CD4-positive, alpha-beta T cell treated with Interleukin-17A for 4 hours (primary cell): ENCODE data around the gene ARL15.

ENCODE experiments used
- DNase-seq: peaks from one replicate; pipeline ENCODE4 v3.0.0-alpha.2; 2020; ENCODE audit warnings: mixed read lengths

The ARL15 gene

DNA sequence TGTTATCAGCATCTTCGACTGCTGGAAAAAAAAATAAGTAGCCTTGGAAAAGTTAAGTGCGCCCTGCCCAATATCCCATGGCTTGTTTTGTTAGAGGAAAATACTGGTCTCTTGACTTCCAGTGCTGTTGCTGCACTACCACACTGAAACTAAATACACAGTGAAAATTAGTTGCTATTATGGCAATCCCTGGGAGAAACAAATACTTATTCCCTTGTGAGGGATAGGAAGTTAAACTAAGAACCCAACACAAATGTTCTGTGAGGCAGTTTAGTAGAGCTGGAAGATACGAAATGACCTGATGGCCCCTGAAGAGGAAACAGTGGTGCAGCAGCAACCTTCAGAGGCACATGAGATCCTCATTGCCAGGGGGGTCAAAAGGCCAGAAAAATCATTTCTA is 164.0 kb downstream of the ARL15 start:
- no peak for DNase-seq

DNA sequence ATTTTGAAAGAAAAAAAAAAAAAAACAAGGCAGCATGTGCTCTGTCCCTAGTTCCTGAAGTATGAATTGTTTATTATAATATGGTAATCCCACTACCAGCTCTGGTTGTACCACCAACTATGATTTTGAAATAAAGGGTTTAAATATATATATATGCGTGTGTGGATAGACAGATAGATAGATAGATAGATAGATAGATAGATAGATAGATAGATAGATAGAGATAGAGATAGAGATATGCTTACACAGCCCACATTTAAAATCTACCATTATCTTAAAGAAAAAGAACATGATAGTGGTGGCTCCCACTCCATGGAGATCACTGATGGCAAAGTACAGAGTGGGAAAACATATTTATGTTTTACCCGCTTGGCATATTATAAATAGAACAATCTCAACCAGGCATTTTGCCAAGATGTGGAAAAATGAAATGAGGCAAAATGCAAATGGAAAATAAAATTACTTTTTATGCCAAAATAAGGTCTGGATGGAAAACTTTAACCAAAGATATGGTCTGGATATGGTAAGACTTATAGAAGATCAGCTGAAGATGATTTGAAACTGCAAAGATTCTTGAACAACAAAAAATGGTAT is 170.0 kb downstream of the ARL15 start:
- DNase-seq = no peak

DNA sequence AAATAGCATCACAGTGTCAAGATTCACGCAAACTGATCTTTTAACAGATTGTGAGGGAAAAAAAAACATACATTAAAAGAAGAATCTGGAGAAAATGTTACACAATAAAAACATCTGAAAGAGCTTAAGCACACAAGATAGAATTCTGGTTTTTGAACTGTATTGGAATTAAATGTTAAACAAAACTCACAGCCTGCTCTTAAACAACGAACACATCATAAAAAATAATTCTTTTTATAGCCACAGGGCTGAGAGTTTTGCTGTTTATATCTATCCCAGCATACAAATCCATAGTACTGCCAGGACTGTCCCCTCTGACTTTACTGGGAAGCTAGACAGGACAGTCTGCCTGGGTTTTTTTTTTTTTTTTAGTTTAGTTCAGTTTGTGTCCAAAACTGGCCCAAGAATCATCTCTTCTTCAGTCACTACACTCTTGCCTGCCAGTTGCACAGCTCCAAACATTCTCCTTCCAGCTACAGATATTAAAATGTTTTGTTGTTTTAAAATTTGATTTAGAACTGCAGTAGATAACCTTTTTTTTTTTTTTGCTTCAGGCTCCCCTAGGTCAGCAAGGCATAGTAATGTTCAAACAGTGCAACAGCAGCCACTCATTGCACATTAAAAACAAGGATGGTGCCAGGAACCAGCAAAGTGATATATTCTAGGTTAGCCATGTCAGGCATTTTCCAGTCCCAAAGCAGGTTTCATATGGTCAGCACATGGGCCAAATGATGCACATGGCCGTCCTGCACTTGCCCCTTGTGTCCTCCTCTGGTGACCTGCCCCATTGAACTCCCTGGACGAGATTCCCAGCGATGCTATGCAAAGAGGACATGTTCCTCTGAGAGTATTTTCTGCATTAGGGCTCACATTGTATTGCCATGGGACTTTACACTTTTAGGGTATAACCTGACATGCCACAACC is 173.6 kb downstream of the ARL15 start:
- DNase-seq = no peak

DNA sequence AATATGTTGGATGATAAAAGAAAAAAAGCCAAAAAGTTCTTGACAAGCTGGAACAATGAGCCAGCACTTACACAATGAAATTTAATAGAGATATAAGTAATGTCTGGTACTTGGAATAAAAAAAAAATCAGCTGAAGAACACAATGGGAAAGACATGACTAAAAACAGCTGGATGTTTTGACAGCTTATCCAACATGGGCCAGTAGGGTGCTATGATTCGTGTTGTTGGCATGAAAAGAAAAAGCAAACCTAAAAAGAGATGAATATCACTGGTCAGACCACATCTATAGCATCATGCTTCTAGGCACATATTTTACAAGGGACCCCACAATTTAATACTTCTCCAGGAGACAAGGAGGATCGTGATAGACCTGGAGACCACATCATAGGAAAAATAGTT is 175.3 kb downstream of the ARL15 start:
- no peak for DNase-seq

DNA sequence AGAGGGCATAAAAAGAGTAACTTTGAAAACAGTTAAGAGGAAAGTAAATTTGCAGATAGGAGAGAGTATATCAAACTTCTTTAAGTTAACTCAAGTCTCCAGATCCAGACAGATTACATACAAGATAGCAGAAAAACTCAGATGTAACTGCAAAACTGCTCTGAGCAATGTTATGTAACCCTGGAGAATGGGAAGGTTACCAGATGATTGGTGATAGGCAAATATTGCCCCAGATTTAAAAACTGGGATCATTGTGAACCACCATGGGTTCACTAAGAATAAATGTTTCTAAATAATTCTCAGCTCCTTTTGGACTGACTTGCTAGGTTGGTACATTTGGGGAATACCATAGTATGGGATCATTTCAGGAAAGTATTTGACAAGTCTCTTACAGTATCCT is 176.5 kb downstream of the ARL15 start:
- no peak for DNase-seq

DNA sequence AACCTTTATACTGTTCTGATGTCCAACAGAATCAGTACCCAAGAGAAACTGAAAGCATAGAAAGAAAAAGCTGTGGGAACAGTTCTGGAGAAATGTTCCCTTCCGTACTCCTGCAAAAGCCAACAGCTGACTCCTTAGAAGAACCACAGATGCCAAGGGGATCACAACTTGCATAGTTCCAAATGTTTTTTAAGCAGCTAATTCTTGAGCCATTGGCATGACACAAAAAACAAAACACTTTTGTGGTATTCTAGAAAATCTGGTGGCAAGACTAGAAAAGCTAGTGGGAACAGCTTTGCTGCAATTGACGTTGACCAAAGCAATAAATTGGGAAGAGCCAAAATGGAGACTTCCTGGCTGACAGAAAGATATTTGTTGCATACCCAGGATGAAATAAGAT is 189.9 kb downstream of the ARL15 start:
- DNase-seq = no peak

DNA sequence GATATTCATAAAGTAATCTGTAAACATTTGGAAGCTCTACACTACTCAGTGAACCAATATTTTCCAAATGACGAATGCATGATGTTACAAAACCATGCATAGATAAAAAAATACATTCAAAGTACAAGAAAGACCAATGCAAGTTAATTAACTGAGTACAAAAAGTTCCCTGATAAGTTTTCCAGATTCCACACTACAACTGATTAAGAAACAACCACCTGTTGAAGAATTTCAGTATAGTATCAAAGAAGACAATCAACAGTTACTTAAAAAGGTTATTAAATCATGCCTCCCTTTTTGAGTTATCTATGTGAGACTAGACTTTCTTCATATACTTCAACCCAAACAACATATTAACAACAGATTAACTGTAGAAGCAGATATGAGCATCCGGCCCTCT is 192.4 kb downstream of the ARL15 start:
- no peak for DNase-seq

DNA sequence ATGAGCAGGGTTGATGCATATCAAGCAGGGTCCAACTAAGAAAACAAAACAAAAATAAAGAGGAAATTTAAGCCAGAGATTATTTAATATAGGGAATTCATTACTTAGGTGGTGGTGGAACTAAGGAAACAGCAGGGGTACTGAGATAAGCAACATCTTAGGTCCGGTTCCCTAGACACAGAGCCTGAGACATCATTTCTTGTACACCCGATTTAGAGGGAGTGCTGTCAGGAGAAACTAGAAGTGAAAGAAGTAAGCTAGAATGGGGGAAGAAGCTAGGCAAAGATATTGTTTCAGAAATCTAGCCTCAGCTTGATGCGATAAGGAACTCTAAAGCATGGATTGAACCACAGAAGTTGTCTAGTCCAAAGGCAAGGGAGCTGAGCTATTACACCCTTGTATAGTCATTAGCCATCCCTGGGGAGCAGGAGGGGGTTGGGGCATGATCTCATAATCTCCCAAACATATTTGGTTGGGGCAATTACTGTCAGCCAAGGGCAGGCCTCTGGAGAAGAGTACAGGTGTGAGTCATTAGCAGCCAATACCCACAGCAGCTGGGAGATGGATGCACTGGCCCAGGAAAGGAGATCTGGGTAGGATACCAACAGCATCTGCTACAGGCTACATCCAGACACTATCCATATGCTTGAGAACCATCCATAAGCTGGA is 194.5 kb downstream of the ARL15 start:
- no peak for DNase-seq

DNA sequence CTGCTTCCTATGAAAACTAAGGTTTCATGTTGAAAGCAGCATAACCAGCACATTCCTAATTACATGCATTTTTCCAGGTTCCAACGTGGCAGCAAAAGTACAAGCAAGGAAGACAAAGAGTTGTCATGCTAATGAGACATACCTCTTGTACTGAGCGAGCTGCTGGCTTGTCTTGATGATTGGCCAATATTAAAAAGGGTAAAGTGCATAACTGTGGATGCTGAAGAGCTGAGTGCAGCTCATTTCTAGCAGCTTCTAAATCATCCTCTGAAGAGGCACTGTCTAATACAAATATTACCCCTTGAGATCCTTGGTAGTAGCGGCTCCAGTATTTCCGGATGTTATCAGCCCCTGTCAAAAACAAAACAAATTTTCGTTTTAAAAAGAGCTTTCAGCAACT is 197.3 kb downstream of the ARL15 start:
- no peak for DNase-seq

DNA sequence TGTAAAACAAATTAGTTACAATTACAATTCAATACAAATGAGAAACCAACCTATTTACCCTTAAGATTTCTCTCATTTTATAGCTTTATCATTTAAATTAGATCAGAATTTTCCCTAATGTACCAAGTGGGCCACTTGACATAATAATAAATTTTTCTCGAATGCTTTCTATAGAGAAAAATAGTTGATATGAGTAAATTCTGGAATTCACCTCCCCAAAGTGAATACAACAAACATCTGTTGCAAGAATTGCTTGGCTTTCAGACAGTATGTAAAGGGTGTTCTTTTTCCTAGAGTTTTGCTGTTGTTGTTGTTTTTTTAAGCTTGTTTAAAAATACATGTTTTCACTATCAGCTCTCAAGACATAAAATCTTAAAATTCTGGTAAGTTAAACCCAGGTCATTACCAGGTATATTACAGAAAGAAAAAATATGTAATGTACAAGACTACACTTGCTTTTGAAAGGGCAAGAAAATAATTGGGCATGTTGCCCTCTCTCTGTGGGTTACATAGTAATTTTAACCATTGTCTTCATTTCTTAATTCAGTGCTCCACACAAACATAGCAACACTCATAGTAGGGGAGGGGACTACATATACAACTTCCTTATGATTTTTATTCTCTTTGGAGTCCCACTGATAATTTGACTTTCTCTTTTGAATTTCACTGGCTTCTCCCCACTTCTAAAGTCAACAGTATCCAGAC is 200.6 kb downstream of the ARL15 start:
- no peak for DNase-seq

DNA sequence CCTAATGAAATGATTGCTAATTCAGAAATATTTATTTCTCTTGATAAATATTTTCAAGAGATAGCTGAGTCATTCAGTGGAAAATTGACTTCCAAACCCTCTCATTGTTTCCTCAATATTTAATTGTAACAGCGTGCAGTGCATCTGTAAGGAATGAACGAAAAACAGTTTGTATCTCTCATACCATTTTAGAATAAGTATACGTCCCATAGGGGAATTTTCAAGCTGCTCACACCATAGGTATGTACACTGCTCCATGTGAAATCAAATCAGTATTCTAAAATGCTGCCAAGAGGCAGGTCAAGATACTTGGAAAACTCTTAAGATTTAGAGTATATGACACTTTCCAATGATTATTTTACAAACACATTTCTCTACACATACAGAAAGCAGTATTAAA is 202.2 kb downstream of the ARL15 start:
- DNase-seq = no peak

DNA sequence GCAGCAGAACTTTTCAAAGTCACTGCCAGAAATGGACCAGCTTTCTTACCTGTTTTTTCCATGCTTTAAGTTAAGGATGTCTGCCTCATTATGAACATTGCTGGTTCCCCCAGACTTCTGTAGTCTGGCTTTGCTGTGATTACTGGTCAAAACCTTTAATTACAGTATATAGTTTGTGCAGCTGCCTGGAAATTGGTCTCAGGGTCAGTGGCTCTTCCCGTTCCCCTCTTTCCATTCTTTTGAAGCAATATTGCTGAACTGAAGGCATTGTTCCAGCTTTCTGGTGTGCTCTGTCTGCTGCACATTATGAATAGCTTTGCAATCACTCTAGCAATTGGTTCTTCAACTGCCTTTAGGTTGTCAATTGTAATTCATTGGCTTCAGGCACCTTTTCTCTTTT is 206.5 kb downstream of the ARL15 start:
- DNase-seq = no peak

DNA sequence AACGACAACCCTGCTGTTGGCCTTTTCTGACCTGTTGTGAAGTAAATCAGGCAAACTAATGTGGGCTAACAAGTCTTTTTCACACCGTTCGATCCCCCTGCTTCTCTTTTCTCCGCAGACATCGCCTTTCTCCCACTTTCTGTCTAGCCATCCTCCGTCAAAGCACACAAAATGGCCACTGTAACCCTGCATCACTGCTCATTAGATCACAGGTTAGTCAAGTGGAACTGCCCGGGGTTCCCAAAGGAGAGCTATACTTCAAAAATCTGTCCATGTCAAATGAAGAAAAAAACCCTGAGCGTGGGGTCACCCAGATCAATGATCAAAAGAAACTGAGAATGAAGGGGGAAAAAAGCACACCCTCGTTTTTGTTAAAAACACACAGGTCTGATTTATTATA is 212.1 kb downstream of the ARL15 start:
- DNase-seq = no peak

DNA sequence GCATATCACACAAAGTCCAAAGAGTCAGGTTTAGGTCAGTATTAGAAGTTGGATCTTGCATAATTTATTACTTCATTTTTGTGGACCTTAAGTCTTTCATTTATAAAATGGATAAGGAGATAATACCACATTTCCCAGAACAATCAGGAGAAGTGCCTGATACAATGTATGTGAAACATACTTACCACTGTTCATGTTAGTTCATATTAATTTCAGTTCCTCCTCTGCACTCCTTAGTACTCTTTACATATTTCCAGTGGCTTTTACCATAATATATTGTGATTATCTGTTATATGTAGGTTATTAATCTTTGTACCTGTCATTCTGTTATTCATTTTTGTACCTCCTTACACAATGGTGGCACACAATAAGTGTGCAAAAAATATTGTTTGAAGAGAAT is 214.4 kb downstream of the ARL15 start:
- no peak for DNase-seq

DNA sequence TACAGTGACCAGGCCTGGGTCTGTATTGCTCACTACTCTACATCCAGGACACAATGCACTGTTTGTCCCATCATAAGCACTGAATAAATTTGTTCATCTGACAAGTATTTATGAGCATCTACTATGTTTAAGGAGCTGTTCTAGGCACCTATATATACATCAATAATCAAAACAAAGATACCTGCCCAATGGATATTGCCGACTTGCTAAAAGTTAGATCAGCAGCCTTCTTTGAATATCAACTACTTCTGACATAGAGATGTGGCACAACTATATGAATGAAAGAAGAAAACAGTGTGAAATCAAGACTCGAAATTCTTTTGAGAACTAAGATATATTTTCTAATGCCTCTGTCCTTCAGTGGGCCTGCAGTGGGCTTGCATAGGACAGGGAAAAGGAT is 215.7 kb downstream of the ARL15 start:
- no peak for DNase-seq

DNA sequence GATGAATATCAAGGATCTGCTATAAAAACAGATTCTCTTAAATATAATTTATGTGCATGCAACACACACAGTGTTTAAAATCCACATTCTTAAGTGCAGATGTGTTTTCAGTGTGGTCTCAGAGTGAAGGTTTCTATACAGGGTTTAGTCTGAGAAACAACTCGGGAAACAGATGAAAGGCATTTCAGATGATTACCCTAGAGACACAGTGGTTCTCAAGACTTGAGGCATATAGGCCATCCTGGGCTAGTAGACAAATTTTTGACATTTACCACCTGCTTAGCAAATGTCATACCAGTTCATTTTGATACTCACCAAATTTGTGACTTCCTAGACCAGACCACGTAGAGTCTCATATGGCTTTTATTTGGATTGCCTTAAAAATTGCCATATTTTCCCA is 216.5 kb downstream of the ARL15 start:
- no peak for DNase-seq

DNA sequence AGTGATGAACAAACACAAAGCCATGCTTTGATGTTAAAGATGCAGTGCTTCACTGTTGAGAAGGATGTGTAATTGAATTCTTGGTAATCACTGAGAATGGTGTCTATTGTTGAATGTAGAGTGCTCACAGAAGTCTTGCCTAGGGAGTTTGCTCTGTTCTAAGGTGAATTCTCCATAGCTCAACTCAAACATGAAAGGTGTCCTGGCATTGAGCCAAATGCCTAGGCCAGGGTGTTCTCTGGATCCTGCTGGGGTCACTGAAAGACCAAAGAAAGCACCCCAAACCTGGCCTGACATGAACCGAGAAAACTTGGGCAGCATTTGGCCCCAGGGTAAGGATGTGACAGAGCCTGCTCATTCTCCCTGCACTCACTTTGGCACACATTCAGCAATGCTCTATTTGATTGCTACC is 217.3 kb downstream of the ARL15 start:
- no peak for DNase-seq

DNA sequence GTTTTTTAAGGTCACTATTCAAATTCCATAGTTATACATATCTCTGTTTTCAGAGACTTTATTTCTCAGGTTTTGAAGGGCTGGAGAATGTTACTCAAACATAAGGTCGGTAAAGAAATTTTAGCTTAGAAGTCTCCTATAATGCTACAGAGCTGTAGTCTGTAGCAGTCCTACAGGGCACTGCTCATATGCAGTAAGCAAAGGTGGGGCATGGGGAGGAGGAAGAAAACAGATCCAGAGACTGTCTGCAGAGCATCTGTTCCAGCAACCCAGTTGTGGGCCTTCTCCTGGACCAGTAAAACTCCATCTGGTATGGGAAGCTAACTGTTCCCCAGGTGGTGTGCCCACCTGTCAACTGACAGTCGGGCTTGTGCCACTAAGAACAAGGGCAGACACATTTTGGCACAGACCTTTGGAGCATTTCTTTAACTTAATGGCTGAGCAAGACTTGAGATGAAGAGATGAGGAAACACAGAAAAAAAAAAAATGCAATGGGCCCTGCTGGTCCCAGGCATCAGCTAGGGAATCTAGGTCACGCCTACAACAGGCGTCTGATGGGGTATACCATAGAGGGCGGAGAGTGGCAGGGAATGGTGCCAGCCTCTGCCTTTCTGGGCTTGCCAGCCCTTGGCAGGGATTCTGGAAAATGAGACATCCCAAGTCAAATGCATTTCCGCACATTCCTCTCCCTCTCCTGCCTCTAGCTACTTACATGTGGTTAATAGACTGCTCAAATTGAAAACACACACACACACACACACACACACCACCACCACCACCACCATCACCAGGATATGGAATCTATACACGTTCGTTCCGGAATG is 218.9 kb downstream of the ARL15 start:
- no peak for DNase-seq

DNA sequence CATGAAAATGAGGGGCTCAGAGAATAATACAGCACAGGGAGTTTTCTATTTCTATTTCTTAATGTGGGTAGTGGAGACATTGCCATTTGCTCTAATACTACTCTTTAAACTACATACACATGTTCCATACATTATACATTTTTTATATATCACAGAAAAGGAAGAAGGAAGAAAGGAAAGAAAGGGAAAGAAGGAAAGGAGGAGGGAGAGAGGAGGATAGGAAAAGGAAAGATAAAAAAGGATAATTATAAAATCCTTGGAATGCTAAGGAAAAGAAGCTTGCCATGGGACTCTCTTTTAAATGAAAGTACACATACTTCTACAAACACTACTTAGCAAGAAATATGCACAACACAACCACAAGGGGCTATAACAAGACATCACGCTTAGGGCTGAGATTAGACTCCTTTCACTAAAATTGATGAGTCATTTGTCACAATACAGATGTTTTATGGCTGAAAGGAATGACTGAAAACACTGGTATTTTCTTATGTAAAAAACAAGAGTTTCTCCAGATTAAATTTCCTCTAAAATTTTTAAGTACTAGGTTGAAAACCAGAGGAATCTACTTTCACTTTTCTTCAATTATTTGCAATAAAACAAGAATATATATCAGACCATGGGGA is 219.8 kb downstream of the ARL15 start:
- DNase-seq = no peak

DNA sequence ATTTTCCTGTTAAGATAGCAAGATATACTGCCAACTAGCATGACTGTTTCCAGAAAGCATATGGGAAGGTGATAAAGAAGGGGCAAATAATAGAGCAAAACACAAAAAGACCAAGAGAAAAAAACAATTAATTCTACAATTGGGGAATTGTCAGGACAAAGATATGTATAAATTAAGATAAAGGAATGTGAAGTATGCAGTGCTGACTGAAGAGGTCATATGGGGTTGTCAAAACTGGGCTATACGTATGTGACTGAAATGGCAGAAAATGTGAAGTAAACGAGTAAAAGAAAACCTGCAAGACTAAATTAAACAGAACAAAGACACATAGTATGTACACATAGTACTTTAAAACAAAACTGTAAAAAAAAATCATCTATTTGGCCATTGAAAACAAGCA is 222.3 kb downstream of the ARL15 start:
- no peak for DNase-seq

DNA sequence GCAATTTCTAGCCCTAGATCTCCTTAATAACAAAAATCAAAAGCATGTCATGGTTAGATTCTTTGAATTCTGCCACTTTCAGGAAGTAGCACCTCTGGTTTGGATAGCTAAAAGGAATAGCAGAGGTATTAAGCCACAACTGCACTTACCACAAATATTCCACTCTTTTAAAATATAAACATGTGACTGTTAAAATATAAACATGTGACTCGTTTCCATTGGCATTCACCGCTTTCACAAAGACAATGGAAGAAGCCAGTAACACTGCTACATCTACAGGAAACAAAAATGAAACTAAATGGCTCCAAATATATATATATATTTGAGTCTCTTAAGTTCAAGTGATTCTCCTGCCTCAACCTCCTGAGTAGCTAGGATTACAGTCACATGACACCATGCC is 222.9 kb downstream of the ARL15 start:
- no peak for DNase-seq

DNA sequence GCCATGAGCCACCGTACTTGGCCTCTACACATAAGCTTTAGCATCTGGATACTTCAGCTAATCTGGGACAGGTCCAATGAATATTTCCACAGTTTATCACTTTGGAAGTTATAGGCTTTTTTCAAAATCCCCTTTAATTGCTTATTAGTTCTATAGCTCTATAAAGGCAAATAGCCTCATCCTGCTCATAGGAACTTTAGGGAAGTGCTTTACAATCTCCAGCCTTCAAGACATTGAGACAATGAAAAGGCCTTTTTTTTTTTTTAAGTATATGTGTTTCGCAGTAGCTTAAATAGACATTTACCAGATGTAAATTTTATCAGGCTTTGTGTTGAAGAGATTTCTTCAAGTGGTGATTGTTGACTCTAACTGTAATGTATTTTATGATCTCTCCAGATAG is 224.2 kb downstream of the ARL15 start:
- no peak for DNase-seq
